SK-N-SH (cell line): ENCODE measurements around the gene SYNE3. TPM values are rescaled to one million over a fixed set of nuclear protein-coding genes. Genes with fewer than 3 reads are reported as not detected.

ENCODE experiments used
- CTCF ChIA-PET: fragments of 300-600, 350-600 bp; formaldehyde crosslinking; extraction: SDS; loops from one replicate; lab custom pipeline; 2021; lab: Yijun Ruan, JAX
- POLR2A ChIA-PET: fragments of 350-600 bp; sonication (Branson Sonifier 250); formaldehyde crosslinking; extraction: SDS; loops from one replicate; lab custom pipeline; 2020; ENCODE audit warnings: antibody characterized with exemption, inconsistent platforms; lab: Yijun Ruan, JAX
- DNase-seq: peaks from one replicate; pipeline ENCODE4 v3.0.0; 2012
- H2AFZ ChIP-seq: fragments of 200-600 bp; sonication (generic); 2 replicates; pipeline ENCODE4 v1.8.1; 2016; ENCODE audit warnings: antibody characterized with exemption, mild to moderate bottlenecking, low read depth
- H3F3A ChIP-seq: fragments of 200-600 bp; sonication (generic); replicated peaks from 2 replicates; pipeline ENCODE3; 2016; ENCODE audit warnings: antibody characterized with exemption, mild to moderate bottlenecking; ENCODE audit not compliant: insufficient read depth
- H3K27ac ChIP-seq, 2 experiments: fragments of 200-500 bp in 1 of 2; fragments of 200-600 bp in 1 of 2; sonication (Bioruptor generic) in 1 of 2; sonication (generic), shearing (Covaris generic) in 1 of 2; 2 replicates each; pipeline versions ENCODE4 v1.5.1 to v1.6.1; 2014 to 2016; ENCODE audit warnings: low read depth in 2 of 2, inconsistent platforms in 1 of 2, low read length in 1 of 2, mild to moderate bottlenecking in 1 of 2, mixed read lengths in 1 of 2
- H3K27me3 ChIP-seq: fragments of 200-600 bp; sonication (generic), shearing (Covaris generic); 2 replicates; pipeline ENCODE4 v1.6.1; 2016; ENCODE audit warnings: mixed run types; ENCODE audit not compliant: insufficient read depth
- H3K36me3 ChIP-seq, 2 experiments: fragments of 200-500 bp in 1 of 2; fragments of 200-600 bp in 1 of 2; sonication (Bioruptor generic) in 1 of 2; sonication (generic) in 1 of 2; replicated peaks in 1 of 2; 2 replicates each; pipeline versions ENCODE3 to v1.5.1; 2014 to 2016; ENCODE audit warnings: low read length in 1 of 2, mild to moderate bottlenecking in 1 of 2; ENCODE audit not compliant: insufficient read depth in 2 of 2, control insufficient read depth in 1 of 2
- H3K4me1 ChIP-seq, 2 experiments: fragments of 200-500 bp in 1 of 2; fragments of 200-600 bp in 1 of 2; sonication (Bioruptor generic) in 1 of 2; sonication (generic), shearing (Covaris generic) in 1 of 2; 2 replicates each; pipeline versions ENCODE4 v1.5.1 to v1.6.1; 2014 to 2016; ENCODE audit warnings: low read depth in 1 of 2, low read length in 1 of 2, mixed run types in 1 of 2; ENCODE audit not compliant: insufficient read depth in 2 of 2, control insufficient read depth in 1 of 2
- H3K4me2 ChIP-seq: fragments of 200-600 bp; sonication (generic), shearing (Covaris generic); 2 replicates; pipeline ENCODE4 v1.6.1; 2017; ENCODE audit warnings: mixed run types
- H3K4me3 ChIP-seq, 2 experiments: fragments of 200-500 bp in 1 of 2; fragments of 200-600 bp in 1 of 2; sonication (Bioruptor generic) in 1 of 2; sonication (generic), shearing (Covaris generic) in 1 of 2; 2 replicates each; pipeline versions ENCODE4 v1.5.1 to v1.8.1; 2014 to 2016; ENCODE audit warnings: low read depth in 2 of 2, inconsistent platforms in 1 of 2, low read length in 1 of 2, mild to moderate bottlenecking in 1 of 2, mixed read lengths in 1 of 2, moderate library complexity in 1 of 2
- H3K79me2 ChIP-seq: fragments of 200-600 bp; sonication (generic); 2 replicates; pipeline ENCODE4 v1.8.1; 2017; ENCODE audit warnings: mild to moderate bottlenecking; ENCODE audit not compliant: insufficient read depth
- H3K9ac ChIP-seq: fragments of 200-600 bp; sonication (generic); 2 replicates; pipeline ENCODE4 v1.6.1; 2017; ENCODE audit warnings: mixed run types
- H3K9me2 ChIP-seq: fragments of 200-600 bp; sonication (generic); 2 replicates; pipeline ENCODE4 v1.6.1; 2017; ENCODE audit warnings: mixed run types
- H3K9me3 ChIP-seq: fragments of 200-600 bp; sonication (generic); 2 replicates; pipeline ENCODE4 v1.6.1; 2017; ENCODE audit warnings: mixed run types, mild to moderate bottlenecking, moderate library complexity
- H4K20me1 ChIP-seq: fragments of 200-600 bp; sonication (generic); 2 replicates; pipeline ENCODE4 v1.6.1; 2017; ENCODE audit warnings: mild to moderate bottlenecking, mixed run types; ENCODE audit not compliant: insufficient read depth
- ELF1 ChIP-seq: IDR thresholded peaks from 2 replicates; pipeline ENCODE4 v1.4.0; 2012
- EZH2phosphoT487 ChIP-seq: fragments of 200-600 bp; sonication (generic); IDR thresholded peaks from 2 replicates; pipeline ENCODE4 v1.6.1; 2017; ENCODE audit warnings: low read depth, mixed run types, mild to moderate bottlenecking, antibody characterized with exemption, moderate library complexity, borderline replicate concordance
- FOXM1 ChIP-seq: IDR thresholded peaks from 2 replicates; pipeline ENCODE4 v1.4.0; 2012; ENCODE audit warnings: low read depth, mild to moderate bottlenecking
- GABPA ChIP-seq: IDR thresholded peaks from 2 replicates; pipeline ENCODE4 v1.4.0; 2012; ENCODE audit warnings: low read depth, mild to moderate bottlenecking
- MEF2A ChIP-seq: IDR thresholded peaks from 2 replicates; pipeline ENCODE4 v1.4.0; 2012; ENCODE audit warnings: low read depth, borderline replicate concordance
- MXI1 ChIP-seq: IDR thresholded peaks from 2 replicates; pipeline ENCODE4 v1.6.1; 2012; ENCODE audit warnings: mild to moderate bottlenecking, low read depth, low read length, improper control_type of control experiment
- NFIC ChIP-seq: IDR thresholded peaks from 2 replicates; pipeline ENCODE4 v1.4.0; 2012; ENCODE audit warnings: borderline replicate concordance
- NRF1 ChIP-seq: IDR thresholded peaks from 2 replicates; pipeline ENCODE4 v1.6.1; 2012; ENCODE audit warnings: low read depth, mild to moderate bottlenecking, low read length
- RAD21 ChIP-seq: IDR thresholded peaks from 2 replicates; pipeline ENCODE4 v1.6.1; 2012; ENCODE audit warnings: mild to moderate bottlenecking, low read length
- RCOR1 ChIP-seq: fragments of 150-350 bp; IDR thresholded peaks from 2 replicates; pipeline ENCODE4 v1.6.1; 2017; ENCODE audit warnings: antibody characterized with exemption, low read length
- RFX5 ChIP-seq: IDR thresholded peaks from 2 replicates; pipeline ENCODE4 v1.6.1; 2012; ENCODE audit warnings: mild to moderate bottlenecking, improper control_type of control experiment, low read length
- SIN3A ChIP-seq: IDR thresholded peaks from 2 replicates; pipeline ENCODE4 v1.6.1; 2012; ENCODE audit warnings: low read depth, mild to moderate bottlenecking, low read length, moderate library complexity, borderline replicate concordance
- TAF1 ChIP-seq: IDR thresholded peaks from 2 replicates; pipeline ENCODE4 v1.6.1; 2012; ENCODE audit warnings: low read depth, mild to moderate bottlenecking, low read length, moderate library complexity, borderline replicate concordance
- TCF12 ChIP-seq: IDR thresholded peaks from 2 replicates; pipeline ENCODE4 v1.4.0; 2012
- TEAD4 ChIP-seq: IDR thresholded peaks from 2 replicates; pipeline ENCODE4 v1.4.0; 2012; ENCODE audit warnings: mild to moderate bottlenecking, borderline replicate concordance; ENCODE audit not compliant: insufficient read depth
- WGBS: methylation state at CpG from one replicate; pipeline ENCODE4 v1.1.6; 2017; ENCODE audit warnings: low lambda C conversion rate; 5-methylcytosine and 5-hydroxymethylcytosine counted together
- polyA plus RNA-seq, 3 experiments: library from polyadenylated mRNA; depleted of rRNA; stranded (reverse); fragments of >200 nt; gene quantifications; 2 replicates each; pipeline ENCODE4 v1.2.3, GENCODE V29; 2012
- TF ChIP-seq, protein P1 (sequence below): fragments of 150-350 bp; IDR thresholded peaks from 2 replicates; pipeline ENCODE4 v1.6.1; 2016; ENCODE audit warnings: mild to moderate bottlenecking, low read depth, low read length
- TF ChIP-seq, protein P2 (sequence below): fragments of 150-350 bp; IDR thresholded peaks from 2 replicates; pipeline ENCODE4 v1.6.1; 2017; ENCODE audit warnings: antibody characterized with exemption, low read length, low read depth, borderline replicate concordance
- TF ChIP-seq, protein P3 (sequence below): fragments of 200-600 bp; sonication (generic); IDR thresholded peaks from 2 replicates; pipeline ENCODE4 v1.6.1; 2017; ENCODE audit warnings: antibody characterized with exemption, mild to moderate bottlenecking, moderate library complexity
- TF ChIP-seq, protein P4 (sequence below): IDR thresholded peaks from 2 replicates; pipeline ENCODE4 v1.4.0; 2012; ENCODE audit warnings: low read depth, borderline replicate concordance
- TF ChIP-seq, protein P5 (sequence below): IDR thresholded peaks from 2 replicates; pipeline ENCODE4 v1.4.0; 2012; ENCODE audit warnings: low read depth, borderline replicate concordance
- TF ChIP-seq, protein P6 (sequence below): IDR thresholded peaks from 2 replicates; pipeline ENCODE4 v1.4.0; 2012; ENCODE audit warnings: low read depth

SYNE3 gene
- polyA plus RNA-seq, 1 of the 3 experiments (the other 2 are of a cell fraction) = 2.0 TPM

DNA sequence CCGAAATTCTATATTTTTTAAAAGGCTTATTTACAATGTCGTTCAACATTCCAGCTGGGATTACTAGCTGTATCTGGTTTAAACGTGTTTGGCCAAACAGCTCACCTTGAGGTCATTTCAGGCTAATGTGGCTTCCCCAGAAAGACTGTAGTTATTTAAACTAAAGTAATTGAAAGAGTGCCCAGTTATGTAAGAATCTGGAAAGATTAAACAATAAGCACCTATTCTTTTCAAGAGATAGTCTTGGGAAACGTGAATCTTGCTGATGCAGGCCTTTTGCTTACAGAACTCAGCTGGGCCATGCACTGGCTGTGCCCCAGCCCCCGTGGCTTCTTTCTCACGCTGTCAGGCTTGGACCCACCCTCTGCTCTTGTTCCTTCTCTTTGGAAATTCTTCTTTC lies 42.8 kb upstream of the SYNE3 start:
- ChIA-PET CTCF (interaction anchor here (0.6 to 14.3 kb wide), 13 partner anchors 8 to 717 kb away, joined by 3 to 295 read pairs (median 6); no protein-coding TSS in a partner anchor), POLR2A (no interaction called here)
- H4K20me1 ChIP-seq = no peaks in the 10 kb centered on the region
- no peaks in the 10 kb centered on the region for H3F3A ChIP-seq
- no peaks in the 10 kb centered on the region for H3K36me3 ChIP-seq
- H3K27ac ChIP-seq = no peak overlapping the region
- no peaks in the 10 kb centered on the region for H3K9me3 ChIP-seq
- WGBS = 63% methylated on average over 6 of the region's 6 CpGs
- TF ChIP-seq, protein P1, sequence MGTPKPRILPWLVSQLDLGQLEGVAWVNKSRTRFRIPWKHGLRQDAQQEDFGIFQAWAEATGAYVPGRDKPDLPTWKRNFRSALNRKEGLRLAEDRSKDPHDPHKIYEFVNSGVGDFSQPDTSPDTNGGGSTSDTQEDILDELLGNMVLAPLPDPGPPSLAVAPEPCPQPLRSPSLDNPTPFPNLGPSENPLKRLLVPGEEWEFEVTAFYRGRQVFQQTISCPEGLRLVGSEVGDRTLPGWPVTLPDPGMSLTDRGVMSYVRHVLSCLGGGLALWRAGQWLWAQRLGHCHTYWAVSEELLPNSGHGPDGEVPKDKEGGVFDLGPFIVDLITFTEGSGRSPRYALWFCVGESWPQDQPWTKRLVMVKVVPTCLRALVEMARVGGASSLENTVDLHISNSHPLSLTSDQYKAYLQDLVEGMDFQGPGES = no peak
- TF ChIP-seq NFIC (no peak), GABPA (no peak), NRF1 (no peak), TCF12 (no peak), ELF1 (no peak), TEAD4 (no peak), RCOR1 (no peak), SIN3A (no peak), MXI1 (no peak)
- TF ChIP-seq, protein P2, sequence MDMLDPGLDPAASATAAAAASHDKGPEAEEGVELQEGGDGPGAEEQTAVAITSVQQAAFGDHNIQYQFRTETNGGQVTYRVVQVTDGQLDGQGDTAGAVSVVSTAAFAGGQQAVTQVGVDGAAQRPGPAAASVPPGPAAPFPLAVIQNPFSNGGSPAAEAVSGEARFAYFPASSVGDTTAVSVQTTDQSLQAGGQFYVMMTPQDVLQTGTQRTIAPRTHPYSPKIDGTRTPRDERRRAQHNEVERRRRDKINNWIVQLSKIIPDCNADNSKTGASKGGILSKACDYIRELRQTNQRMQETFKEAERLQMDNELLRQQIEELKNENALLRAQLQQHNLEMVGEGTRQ = no peak
- TF ChIP-seq, protein P3, sequence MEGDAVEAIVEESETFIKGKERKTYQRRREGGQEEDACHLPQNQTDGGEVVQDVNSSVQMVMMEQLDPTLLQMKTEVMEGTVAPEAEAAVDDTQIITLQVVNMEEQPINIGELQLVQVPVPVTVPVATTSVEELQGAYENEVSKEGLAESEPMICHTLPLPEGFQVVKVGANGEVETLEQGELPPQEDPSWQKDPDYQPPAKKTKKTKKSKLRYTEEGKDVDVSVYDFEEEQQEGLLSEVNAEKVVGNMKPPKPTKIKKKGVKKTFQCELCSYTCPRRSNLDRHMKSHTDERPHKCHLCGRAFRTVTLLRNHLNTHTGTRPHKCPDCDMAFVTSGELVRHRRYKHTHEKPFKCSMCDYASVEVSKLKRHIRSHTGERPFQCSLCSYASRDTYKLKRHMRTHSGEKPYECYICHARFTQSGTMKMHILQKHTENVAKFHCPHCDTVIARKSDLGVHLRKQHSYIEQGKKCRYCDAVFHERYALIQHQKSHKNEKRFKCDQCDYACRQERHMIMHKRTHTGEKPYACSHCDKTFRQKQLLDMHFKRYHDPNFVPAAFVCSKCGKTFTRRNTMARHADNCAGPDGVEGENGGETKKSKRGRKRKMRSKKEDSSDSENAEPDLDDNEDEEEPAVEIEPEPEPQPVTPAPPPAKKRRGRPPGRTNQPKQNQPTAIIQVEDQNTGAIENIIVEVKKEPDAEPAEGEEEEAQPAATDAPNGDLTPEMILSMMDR = no peak
- no peak overlapping the region for H2AFZ ChIP-seq
- H3K4me3 ChIP-seq = no peak overlapping the region
- no peaks in the 10 kb centered on the region for H3K27me3 ChIP-seq
- no peaks in the 10 kb centered on the region for H3K79me2 ChIP-seq
- H3K4me1 ChIP-seq = no peaks in the 10 kb centered on the region; a peak in 1 of 4 replicates
- no peak overlapping the region for H3K9ac ChIP-seq
- H3K9me2 ChIP-seq = no peaks in the 10 kb centered on the region
- no peak overlapping the region for H3K4me2 ChIP-seq
- DNase-seq = no peak

DNA sequence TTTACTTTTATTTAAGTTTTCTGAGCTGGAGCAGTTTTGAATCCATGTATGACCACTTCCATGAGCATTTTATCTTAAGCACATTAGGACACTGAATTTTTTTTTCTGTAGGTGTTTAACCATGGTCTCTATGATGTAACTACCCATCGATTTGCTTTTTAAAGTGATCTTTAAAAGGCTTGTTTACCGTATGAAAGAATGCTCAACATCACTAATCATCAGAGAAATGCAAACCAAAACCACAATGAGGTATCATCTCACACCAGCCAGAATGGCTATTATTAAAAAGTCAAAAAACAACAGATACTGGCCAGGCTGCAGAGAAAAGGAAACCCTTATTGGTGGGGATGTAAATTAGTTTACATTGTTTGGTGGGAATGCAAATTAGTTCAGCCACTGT lies 41.4 kb upstream of the SYNE3 start:
- Histone ChIP-seq H3K4me3 (no peak overlapping the region), H3K9ac (no peak overlapping the region), H3K9me2 (no peaks in the 10 kb centered on the region), H2AFZ (no peak overlapping the region), H3K4me2 (no peak overlapping the region), H3K27ac (no peak overlapping the region), H3K9me3 (no peaks in the 10 kb centered on the region), H3K36me3 (no peaks in the 10 kb centered on the region), H4K20me1 (no peaks in the 10 kb centered on the region), H3K4me1 (no peaks in the 10 kb centered on the region; a peak in 1 of 4 replicates), H3K79me2 (no peaks in the 10 kb centered on the region), H3K27me3 (no peaks in the 10 kb centered on the region), H3F3A (no peaks in the 10 kb centered on the region)
- no peak for DNase-seq
- POLR2A ChIA-PET = no interaction called here
- CTCF ChIA-PET = interaction anchor here (0.9 to 14.3 kb wide), 5 partner anchors 9 to 436 kb away, joined by 3 to 295 read pairs (median 4); no protein-coding TSS in a partner anchor
- TF ChIP-seq MXI1 (no peak), RFX5 (no peak), FOXM1 (no peak), TAF1 (no peak), RAD21 (no peak), NRF1 (no peak), MEF2A (no peak), EZH2phosphoT487 (no peak)
- TF ChIP-seq, protein P4, sequence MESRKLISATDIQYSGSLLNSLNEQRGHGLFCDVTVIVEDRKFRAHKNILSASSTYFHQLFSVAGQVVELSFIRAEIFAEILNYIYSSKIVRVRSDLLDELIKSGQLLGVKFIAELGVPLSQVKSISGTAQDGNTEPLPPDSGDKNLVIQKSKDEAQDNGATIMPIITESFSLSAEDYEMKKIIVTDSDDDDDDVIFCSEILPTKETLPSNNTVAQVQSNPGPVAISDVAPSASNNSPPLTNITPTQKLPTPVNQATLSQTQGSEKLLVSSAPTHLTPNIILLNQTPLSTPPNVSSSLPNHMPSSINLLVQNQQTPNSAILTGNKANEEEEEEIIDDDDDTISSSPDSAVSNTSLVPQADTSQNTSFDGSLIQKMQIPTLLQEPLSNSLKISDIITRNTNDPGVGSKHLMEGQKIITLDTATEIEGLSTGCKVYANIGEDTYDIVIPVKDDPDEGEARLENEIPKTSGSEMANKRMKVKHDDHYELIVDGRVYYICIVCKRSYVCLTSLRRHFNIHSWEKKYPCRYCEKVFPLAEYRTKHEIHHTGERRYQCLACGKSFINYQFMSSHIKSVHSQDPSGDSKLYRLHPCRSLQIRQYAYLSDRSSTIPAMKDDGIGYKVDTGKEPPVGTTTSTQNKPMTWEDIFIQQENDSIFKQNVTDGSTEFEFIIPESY = no peak
- TF ChIP-seq, protein P5, sequence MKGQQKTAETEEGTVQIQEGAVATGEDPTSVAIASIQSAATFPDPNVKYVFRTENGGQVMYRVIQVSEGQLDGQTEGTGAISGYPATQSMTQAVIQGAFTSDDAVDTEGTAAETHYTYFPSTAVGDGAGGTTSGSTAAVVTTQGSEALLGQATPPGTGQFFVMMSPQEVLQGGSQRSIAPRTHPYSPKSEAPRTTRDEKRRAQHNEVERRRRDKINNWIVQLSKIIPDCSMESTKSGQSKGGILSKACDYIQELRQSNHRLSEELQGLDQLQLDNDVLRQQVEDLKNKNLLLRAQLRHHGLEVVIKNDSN = no peak
- TF ChIP-seq, protein P6, sequence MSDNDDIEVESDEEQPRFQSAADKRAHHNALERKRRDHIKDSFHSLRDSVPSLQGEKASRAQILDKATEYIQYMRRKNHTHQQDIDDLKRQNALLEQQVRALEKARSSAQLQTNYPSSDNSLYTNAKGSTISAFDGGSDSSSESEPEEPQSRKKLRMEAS = no peak
- TF ChIP-seq, protein P1 = no peak
- WGBS = 40% methylated on average over 2 of the region's 2 CpGs
